ENCODE measurements around the gene ATP8A2.
"Not testable (repeated sequence)": the region's sequence is repeated elsewhere in the genome, so short reads cannot be mapped to it uniquely, and the experiment has no call there.

GRCh38 chr13:25572171-25572570 is 200.4 kb downstream of the ATP8A2 start:
- not testable (repeated sequence) for TF ChIP-seq POLR2A (IDR thresholded peaks at IDR 0.05; ENCODE audit: low read length); GATA1 (IDR thresholded peaks at IDR 0.05; ENCODE audit: low read depth, low read length)
